Upper lobe of left lung (tissue), 4 donors: ENCODE measurements around the gene LGALS7B.

ENCODE experiments used
- EP300 ChIP-seq, 4 donors: sonication (generic); formaldehyde crosslinking; IDR thresholded peaks; one replicate each; pipeline ENCODE4 v1.5.1; 2017; ENCODE audit warnings: antibody characterized with exemption in 4 of 4, control low read depth in 2 of 4
- POLR2A ChIP-seq, 4 donors: fragments of 450-650 bp; IDR thresholded peaks; one replicate each; pipeline ENCODE4 v1.5.1; 2016 to 2017; ENCODE audit warnings: antibody characterized with exemption in 4 of 4, mild to moderate bottlenecking in 2 of 4
- POLR2AphosphoS5 ChIP-seq, 2 donors: sonication (generic); formaldehyde crosslinking; IDR thresholded peaks; one replicate each; pipeline ENCODE4 v1.5.1; 2017; ENCODE audit warnings: antibody characterized with exemption in 2 of 2
- TF ChIP-seq, protein P1 (sequence below), 6 experiments: fragments of 450-650 bp in 4 of 6; fragments of 200-600 bp in 2 of 6; sonication (generic) in 2 of 6; IDR thresholded peaks; one replicate each; pipeline ENCODE4 v1.5.1; 2016 to 2019; ENCODE audit warnings: antibody characterized with exemption in 6 of 6

GRCh38 chr19:38840583-38840968 is 51.6 kb downstream of the LGALS7B start:
- TF ChIP-seq, protein P1, sequence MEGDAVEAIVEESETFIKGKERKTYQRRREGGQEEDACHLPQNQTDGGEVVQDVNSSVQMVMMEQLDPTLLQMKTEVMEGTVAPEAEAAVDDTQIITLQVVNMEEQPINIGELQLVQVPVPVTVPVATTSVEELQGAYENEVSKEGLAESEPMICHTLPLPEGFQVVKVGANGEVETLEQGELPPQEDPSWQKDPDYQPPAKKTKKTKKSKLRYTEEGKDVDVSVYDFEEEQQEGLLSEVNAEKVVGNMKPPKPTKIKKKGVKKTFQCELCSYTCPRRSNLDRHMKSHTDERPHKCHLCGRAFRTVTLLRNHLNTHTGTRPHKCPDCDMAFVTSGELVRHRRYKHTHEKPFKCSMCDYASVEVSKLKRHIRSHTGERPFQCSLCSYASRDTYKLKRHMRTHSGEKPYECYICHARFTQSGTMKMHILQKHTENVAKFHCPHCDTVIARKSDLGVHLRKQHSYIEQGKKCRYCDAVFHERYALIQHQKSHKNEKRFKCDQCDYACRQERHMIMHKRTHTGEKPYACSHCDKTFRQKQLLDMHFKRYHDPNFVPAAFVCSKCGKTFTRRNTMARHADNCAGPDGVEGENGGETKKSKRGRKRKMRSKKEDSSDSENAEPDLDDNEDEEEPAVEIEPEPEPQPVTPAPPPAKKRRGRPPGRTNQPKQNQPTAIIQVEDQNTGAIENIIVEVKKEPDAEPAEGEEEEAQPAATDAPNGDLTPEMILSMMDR (IDR thresholded peaks at IDR 0.05): no peak
- no peak for TF ChIP-seq EP300 (IDR thresholded peaks at IDR 0.05)
- TF ChIP-seq POLR2AphosphoS5 (IDR thresholded peaks at IDR 0.05): no peak
- no peak for TF ChIP-seq POLR2A (IDR thresholded peaks at IDR 0.05)
